Epithelial cell of proximal tubule (primary cell): ENCODE measurements around the gene BAX. TPM values are rescaled to one million over a fixed set of nuclear protein-coding genes. Genes with fewer than 3 reads are reported as not detected.

ENCODE experiments used
- DNase-seq: peaks from one replicate; pipeline ENCODE4 v3.0.0-alpha.2; 2011; ENCODE audit warnings: low read depth
- H3K4me3 ChIP-seq: 2 replicates; pipeline ENCODE4 v1.5.1; 2011; ENCODE audit warnings: low read depth, mild to moderate bottlenecking, low read length
- total RNA-seq: library from RNA; depleted of rRNA; stranded (reverse); fragments of >200 nt; gene quantifications from 2 replicates; pipeline ENCODE4 v1.2.3, GENCODE V29; 2015
- TF ChIP-seq, protein P1 (sequence below): conservative IDR thresholded peaks from 2 replicates; pipeline ENCODE4 v1.5.1; 2012; ENCODE audit warnings: low read depth, mild to moderate bottlenecking, low read length

BAX gene
- total RNA-seq, 1 donor from 2014 or later: 179 TPM

DNA sequence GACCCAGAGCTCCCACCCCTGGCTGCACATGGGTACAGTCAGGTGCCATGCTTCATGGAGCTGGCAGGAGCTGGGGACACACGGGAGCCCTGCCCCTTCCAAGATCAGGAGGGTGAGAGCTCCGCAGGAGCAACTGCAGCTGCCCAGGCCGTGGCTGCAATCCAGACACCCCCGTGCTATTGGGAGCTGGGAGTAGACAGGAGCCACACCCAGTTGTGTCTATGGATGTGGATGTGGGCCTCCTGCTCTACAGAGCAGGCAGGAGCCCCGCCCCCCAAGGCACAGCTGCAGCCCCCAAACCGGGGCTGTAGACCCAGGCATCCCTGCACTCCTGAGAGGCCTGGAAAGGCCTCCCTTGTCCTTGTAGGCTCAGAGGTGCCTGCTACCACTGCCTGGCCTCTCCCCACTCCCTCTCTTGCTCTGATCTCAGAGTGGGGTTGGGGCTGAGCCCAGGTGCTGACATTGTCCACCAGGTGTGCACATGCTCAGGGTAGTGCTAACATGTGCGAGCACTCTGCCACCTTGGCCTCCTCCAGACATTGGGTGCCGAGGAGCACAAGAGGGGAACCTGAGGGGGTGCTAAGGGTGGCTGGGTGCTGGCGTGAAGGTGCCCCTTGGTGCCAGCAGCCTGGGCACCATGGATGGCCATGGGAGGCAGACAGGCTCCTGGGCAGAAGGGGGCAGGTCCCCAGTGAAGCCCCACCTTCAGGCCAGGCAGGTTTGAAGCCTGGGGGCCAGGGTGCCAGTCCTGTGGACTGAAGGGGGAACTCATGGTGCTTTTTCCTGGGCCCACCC, 8.0 kb upstream of the BAX start:
- no peak for DNase-seq
- TF ChIP-seq, protein P1, sequence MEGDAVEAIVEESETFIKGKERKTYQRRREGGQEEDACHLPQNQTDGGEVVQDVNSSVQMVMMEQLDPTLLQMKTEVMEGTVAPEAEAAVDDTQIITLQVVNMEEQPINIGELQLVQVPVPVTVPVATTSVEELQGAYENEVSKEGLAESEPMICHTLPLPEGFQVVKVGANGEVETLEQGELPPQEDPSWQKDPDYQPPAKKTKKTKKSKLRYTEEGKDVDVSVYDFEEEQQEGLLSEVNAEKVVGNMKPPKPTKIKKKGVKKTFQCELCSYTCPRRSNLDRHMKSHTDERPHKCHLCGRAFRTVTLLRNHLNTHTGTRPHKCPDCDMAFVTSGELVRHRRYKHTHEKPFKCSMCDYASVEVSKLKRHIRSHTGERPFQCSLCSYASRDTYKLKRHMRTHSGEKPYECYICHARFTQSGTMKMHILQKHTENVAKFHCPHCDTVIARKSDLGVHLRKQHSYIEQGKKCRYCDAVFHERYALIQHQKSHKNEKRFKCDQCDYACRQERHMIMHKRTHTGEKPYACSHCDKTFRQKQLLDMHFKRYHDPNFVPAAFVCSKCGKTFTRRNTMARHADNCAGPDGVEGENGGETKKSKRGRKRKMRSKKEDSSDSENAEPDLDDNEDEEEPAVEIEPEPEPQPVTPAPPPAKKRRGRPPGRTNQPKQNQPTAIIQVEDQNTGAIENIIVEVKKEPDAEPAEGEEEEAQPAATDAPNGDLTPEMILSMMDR: no peak
- H3K4me3 ChIP-seq: no peak overlapping the region

DNA sequence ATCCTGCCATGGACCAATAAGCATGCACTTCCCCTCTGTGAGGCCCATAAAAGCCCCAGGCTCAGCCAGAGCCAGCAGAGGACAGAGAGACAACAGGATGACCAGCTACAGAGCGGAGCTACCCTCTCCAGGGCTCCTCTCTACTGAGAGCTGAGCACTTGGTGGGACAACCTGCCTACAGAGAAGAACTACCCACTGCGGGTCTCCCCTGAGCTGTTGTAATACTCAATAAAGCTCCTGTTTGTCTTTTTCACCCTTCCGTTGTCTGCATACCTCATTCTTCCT, 7.5 kb upstream of the BAX start:
- DNase-seq: no peak
- H3K4me3 ChIP-seq: no peak overlapping the region
- TF ChIP-seq, protein P1: no peak

DNA sequence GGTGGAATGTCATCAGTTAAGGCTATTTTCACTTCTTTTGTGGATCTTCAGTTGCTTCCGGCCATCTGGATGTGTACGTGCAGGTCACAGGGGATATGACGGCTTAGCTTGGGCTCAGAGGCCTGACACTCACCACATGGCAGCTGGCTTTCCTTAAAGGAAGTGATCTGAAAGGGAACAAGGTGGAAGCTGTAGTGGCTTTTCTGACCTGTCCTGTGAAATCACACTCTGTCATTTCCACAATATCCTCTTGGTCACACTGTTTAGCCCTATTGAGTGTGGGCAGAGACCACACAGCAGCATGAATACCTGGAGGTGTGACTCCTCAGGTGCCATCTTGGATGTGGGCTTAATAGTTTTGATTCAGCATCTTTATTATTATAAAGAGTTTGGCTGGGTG, 4.5 kb upstream of the BAX start:
- DNase-seq: no peak
- TF ChIP-seq, protein P1: no peak
- H3K4me3 ChIP-seq: no peak overlapping the region

DNA sequence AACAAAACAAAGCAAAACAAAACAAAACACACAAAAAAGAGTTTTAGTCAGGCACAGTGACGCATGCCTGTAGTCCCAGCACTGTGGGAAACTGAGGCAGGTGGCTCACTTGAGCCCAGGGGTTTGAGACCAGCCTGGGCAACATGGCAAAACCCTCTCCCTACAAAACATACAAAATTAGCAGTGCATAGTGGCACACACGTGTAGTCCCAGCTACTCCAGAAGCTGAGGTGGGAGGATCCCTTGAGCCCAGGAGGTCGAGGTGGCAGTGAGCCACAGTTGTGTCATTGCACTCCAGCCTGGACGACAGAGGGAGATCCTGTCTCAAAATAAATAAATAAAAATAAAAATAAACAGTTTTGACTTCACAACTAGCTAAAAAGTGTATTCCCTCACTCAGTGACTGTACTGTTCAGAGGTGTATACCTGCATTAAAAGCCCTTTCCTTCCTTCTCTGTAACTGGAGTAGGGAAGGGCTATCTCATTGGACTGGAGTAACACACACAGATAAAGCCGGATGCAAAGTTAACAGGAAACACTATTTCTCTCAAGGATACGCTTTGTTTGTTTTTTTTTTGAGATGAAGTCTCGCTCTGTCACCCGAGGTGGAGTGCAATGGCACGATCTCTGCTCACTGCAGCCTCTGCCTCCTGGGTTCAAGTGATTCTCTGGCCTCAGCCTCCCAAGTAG, 3.7 kb upstream of the BAX start:
- no peak overlapping the region for H3K4me3 ChIP-seq
- no peak for DNase-seq
- TF ChIP-seq, protein P1: no peak

DNA sequence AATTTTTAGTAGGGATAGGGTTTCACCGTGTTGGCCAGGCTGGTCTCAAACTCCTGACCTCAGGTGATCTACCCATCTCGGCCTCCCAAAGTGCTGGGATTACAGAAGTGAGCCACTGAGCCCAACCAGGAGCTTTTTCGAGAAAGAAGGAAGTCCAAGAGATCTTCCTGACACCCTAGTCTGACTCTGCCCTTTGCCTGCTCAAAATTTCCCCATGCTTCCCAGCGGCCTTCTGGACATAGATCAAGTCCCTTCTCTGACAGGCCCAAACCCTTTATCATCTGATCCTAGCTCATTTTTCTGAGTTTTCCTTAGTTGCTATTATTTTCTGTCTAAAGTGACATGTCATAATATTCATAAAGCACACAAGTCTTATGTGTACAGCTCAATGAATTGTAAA, 1.5 kb upstream of the BAX start:
- TF ChIP-seq, protein P1: no peak
- no peak overlapping the region for H3K4me3 ChIP-seq
- DNase-seq: no peak

DNA sequence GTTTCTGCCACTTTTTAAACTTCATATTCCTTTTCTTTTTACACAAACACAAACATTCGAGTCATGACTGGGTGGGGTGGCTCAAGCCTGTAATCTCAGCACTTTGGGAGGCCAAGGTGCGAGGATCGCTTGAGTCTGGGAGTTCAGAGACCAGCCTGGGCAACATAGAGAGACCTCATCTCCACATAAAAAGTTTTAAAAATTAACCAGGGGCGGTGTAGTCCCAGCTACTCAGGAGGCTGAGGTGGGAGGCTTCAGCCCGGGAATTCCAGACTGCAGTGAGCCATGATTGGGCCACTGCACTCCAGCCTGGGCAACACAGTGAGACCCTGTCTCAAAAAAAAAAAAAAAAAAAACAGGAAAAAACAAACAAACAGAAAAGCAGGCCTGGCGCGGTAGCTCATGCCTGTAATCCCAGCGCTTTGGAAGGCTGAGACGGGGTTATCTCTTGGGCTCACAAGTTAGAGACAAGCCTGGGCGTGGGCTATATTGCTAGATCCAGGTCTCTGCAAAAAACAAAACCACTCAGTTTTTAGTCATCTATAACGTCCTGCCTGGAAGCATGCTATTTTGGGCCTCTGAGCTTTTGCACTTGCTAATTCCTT, 583 bp upstream of the BAX start:
- TF ChIP-seq, protein P1: no peak
- peak overlapping the region; percentile 99 for H3K4me3 ChIP-seq
- no peak for DNase-seq
